ENCODE data around the gene GALR3. TPM values are rescaled to one million over a fixed set of nuclear protein-coding genes. Genes with fewer than 3 reads are reported as not detected.

GALR3 gene
- total and polyA plus RNA-seq, 9 donors, result 0.09 to 0.14 (median 0.10) TPM; not detected in 6

DNA sequence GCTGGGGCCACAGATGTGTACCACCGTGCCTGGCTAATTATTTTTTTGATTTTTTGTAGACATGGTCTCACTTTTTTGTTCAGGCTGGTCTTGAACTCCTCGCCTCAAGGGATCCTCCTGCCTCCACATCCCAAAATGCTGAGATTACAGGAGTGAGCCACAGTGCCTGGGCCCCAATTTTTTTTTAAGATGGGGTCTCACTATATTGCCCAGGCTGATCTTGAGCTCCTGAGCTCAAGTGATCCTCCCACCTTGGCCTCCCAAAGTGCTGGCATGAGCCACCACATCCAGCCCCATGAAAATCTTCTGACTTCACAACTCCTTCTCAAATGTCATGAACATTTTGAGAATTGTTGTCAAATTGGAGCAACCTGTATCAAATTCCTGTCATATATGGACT lies 23.3 kb downstream of the GALR3 start:
- H3K4me1 ChIP-seq (ENCODE audit: control insufficient read depth, insufficient read depth, low read length), result peaks cover 25% of the 10 kb centered on the region
- H3K27ac ChIP-seq (ENCODE audit: low read length), result no peak overlapping the region
- 100% methylated on average over 1 of the region's 2 CpGs for WGBS (ENCODE audit: insufficient coverage)
- DNase-seq, result no peak
- peaks cover 4% of the 10 kb centered on the region for H3K9me3 ChIP-seq (replicated peaks; ENCODE audit: control insufficient read depth, low read depth, low read length)
- H3K36me3 ChIP-seq (ENCODE audit: control insufficient read depth, insufficient read depth, low read length), result peaks cover 6% of the 10 kb centered on the region
- no peaks in the 10 kb centered on the region for H3K27me3 ChIP-seq (ENCODE audit: control insufficient read depth, insufficient read depth, low read length)
- no peak overlapping the region for H3K4me3 ChIP-seq (ENCODE audit: low read length)

DNA sequence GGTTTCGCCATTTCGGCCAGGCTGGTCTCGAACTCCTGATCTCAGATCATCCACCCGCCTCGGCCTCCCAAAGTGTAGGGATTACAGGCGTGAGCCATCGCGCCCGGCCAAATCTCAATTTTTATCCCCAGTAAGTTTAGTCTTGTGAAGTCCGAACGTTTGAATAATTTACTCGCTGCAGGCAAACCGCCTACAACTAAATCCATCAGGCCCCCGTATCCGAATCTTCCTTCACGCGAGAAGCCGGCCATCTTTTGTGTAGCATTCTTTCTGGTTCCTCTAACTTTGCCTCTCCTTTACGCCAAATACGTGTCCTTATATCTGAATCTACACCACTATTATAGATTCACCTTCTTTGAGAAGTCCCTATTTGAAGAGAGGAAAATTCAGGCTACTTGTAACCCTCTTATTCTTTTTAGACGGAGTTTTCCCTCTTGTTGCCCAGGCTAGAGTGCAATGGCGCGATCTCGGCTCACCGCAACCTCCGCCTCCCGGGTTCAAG lies 25.5 kb downstream of the GALR3 start:
- Histone ChIP-seq H3K27ac (ENCODE audit: low read length) (peak overlapping the region; percentile 93), H3K4me1 (ENCODE audit: control insufficient read depth, insufficient read depth, low read length) (peaks cover 16% of the 10 kb centered on the region), H3K27me3 (ENCODE audit: control insufficient read depth, insufficient read depth, low read length) (no peaks in the 10 kb centered on the region), H3K4me3 (ENCODE audit: low read length) (peak overlapping the region; percentile 98), H3K36me3 (ENCODE audit: control insufficient read depth, insufficient read depth, low read length) (peaks cover 27% of the 10 kb centered on the region), H3K9me3 (replicated peaks; ENCODE audit: control insufficient read depth, low read depth, low read length) (peaks cover 4% of the 10 kb centered on the region)
- peak; percentile 34 for DNase-seq
- 38% methylated on average over 16 of the region's 27 CpGs for WGBS (ENCODE audit: insufficient coverage)

DNA sequence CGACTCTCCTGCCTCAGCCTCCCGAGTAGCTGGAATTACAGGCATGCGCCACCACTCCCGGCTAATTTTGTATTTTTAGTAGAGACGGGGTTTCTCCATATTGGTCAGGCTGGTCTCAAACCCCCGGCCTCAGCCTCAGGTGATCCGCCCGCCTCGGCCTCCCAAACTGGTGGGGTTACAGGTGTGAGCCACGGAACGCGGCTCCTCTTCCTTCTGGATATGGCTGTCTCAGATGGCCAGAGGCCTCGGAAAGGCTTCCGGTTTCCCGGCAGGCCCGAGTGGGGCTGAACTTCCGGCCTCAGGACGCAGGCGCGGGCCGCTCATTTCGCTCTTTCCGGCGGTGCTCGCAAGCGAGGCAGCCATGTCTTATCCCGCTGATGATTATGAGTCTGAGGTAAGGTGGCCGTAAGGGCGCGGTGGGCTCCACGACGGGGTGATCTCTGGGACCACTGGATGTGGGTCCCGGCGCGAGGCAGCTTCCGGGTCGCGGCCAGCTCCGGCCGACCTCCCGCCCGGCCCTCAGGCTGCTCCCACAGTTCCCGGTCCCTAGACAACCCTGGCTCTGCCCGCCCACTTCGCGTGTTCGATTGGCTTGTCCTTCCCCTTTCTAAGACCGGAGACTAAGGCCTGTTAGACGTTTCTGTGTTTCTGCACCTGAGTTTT lies 26.0 kb downstream of the GALR3 start, which contains the start of gene EIF3L:
Gene EIF3L (plus strand): TSS at position 331 of the 663 bp plus-strand sequence. CDS start 31 bp downstream, at position 362.
- Histone ChIP-seq H3K4me3 (ENCODE audit: low read length) (peak within 1 kb of the TSS; percentile 98), H3K27me3 (ENCODE audit: control insufficient read depth, insufficient read depth, low read length) (no peaks in the 10 kb centered on the region), H3K27ac (ENCODE audit: low read length) (peak within 1 kb of the TSS; percentile 93), H3K36me3 (ENCODE audit: control insufficient read depth, insufficient read depth, low read length) (peaks cover 32% of the 10 kb centered on the region), H3K9me3 (replicated peaks; ENCODE audit: control insufficient read depth, low read depth, low read length) (peaks cover 4% of the 10 kb centered on the region), H3K4me1 (ENCODE audit: control insufficient read depth, insufficient read depth, low read length) (peaks cover 16% of the 10 kb centered on the region)
- 0% methylated on average over 46 of the region's 49 CpGs for WGBS (ENCODE audit: insufficient coverage)
- peak; percentile 96 for DNase-seq

DNA sequence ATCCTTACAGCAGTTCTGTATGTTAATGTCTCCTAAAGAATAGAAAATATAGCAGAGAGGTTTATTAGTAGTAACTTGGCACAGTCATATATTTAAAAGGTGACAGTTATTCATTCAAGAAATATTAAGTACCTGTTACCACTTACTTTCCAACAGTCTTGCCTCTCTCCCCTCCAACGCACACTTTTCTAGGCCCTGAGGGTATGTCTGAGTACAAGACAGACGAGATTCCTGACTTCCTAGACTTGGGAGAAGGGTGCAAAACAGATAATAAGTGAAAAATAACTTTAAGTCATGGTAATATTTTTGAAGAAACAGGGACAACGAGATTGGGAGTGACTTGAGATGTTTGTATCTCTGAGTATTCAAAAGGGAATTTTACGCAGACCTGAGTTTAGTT lies 27.6 kb downstream of the GALR3 start:
- no peaks in the 10 kb centered on the region for H3K9me3 ChIP-seq (replicated peaks; ENCODE audit: control insufficient read depth, low read depth, low read length)
- WGBS (ENCODE audit: insufficient coverage), result 100% methylated on average over 1 of the region's 4 CpGs
- H3K36me3 ChIP-seq (ENCODE audit: control insufficient read depth, insufficient read depth, low read length), result peaks cover 46% of the 10 kb centered on the region
- H3K27me3 ChIP-seq (ENCODE audit: control insufficient read depth, insufficient read depth, low read length), result no peaks in the 10 kb centered on the region
- no peak overlapping the region for H3K4me3 ChIP-seq (ENCODE audit: low read length)
- H3K27ac ChIP-seq (ENCODE audit: low read length), result no peak overlapping the region
- H3K4me1 ChIP-seq (ENCODE audit: control insufficient read depth, insufficient read depth, low read length), result peaks cover 16% of the 10 kb centered on the region
- no peak for DNase-seq

DNA sequence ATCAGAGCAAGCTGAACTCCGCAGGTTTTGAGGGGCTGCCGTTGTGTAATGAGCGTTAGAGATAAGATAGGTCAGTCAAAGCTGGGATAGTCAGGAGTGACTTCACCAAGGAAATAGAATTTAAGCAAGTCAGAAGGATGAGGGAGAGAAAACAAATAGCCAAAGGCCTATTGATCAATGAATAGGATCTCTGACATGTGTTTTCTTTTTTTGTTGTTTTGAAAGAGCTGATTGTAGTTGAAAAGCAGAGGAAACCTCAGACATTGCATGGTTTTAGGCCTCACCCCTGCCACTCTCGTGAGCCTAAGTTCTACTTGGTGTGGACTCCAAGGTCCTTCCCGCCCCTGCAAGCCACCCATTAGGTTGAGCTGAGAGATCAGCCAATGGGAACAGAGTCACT lies 29.2 kb downstream of the GALR3 start:
- Histone ChIP-seq H3K9me3 (replicated peaks; ENCODE audit: control insufficient read depth, low read depth, low read length) (no peaks in the 10 kb centered on the region), H3K4me3 (ENCODE audit: low read length) (no peak overlapping the region), H3K36me3 (ENCODE audit: control insufficient read depth, insufficient read depth, low read length) (peaks cover 58% of the 10 kb centered on the region), H3K27me3 (ENCODE audit: control insufficient read depth, insufficient read depth, low read length) (no peaks in the 10 kb centered on the region), H3K27ac (ENCODE audit: low read length) (no peak overlapping the region), H3K4me1 (ENCODE audit: control insufficient read depth, insufficient read depth, low read length) (peaks cover 16% of the 10 kb centered on the region)
- WGBS (ENCODE audit: insufficient coverage), result 100% methylated on average over 5 of the region's 5 CpGs
- no peak for DNase-seq

DNA sequence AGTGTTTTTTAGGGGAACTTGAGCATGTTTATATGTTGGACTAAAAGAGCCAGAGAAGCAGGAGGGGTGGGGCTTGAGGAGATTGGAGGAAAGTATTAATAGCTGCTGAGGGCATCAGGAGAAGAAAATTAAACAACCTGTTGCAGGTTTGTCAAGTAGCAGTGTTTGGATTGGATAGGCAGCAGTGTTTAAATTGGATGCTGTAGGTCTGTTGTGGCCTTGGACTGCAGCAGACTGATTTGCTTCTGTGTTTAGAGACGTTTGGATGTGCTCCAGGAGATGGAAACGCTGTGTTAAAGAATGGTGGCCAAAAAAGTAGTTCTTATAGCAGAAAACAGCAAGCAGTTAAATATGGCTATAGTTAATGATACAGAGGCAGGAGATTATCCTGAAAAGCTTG lies 31.8 kb downstream of the GALR3 start:
- no peaks in the 10 kb centered on the region for H3K27me3 ChIP-seq (ENCODE audit: control insufficient read depth, insufficient read depth, low read length)
- H3K4me3 ChIP-seq (ENCODE audit: low read length), result no peak overlapping the region
- 65% methylated on average over 2 of the region's 2 CpGs for WGBS (ENCODE audit: insufficient coverage)
- peaks cover 74% of the 10 kb centered on the region for H3K36me3 ChIP-seq (ENCODE audit: control insufficient read depth, insufficient read depth, low read length)
- peaks cover 6% of the 10 kb centered on the region for H3K4me1 ChIP-seq (ENCODE audit: control insufficient read depth, insufficient read depth, low read length)
- H3K9me3 ChIP-seq (replicated peaks; ENCODE audit: control insufficient read depth, low read depth, low read length), result no peaks in the 10 kb centered on the region
- no peak overlapping the region for H3K27ac ChIP-seq (ENCODE audit: low read length)
- peak; percentile 16 for DNase-seq

DNA sequence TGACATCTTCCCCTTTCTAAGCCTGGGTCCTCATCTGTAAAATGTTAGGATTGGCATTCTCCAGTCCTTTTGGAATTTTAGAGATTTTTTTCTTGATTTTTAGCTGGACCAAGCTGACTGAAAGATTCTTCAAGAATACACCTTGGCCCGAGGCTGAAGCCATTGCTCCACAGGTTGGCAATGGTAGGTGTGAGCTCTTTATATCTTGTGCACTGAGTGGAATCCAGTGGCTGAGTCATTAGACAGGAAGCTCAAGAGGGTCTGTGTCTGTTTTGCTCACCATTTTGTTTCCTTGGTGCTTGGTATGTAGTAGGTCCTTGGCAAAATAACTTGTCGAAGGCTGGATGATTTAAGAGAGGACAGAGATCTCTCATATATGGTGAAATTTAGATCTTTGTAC lies 32.3 kb downstream of the GALR3 start:
- Histone ChIP-seq H3K36me3 (ENCODE audit: control insufficient read depth, insufficient read depth, low read length) (peaks cover 77% of the 10 kb centered on the region), H3K9me3 (replicated peaks; ENCODE audit: control insufficient read depth, low read depth, low read length) (no peaks in the 10 kb centered on the region), H3K27ac (ENCODE audit: low read length) (no peak overlapping the region), H3K4me3 (ENCODE audit: low read length) (no peak overlapping the region), H3K4me1 (ENCODE audit: control insufficient read depth, insufficient read depth, low read length) (peaks cover under 1% of the 10 kb centered on the region), H3K27me3 (ENCODE audit: control insufficient read depth, insufficient read depth, low read length) (no peaks in the 10 kb centered on the region)
- no peak for DNase-seq
- 83% methylated on average over 1 of the region's 2 CpGs for WGBS (ENCODE audit: insufficient coverage)

DNA sequence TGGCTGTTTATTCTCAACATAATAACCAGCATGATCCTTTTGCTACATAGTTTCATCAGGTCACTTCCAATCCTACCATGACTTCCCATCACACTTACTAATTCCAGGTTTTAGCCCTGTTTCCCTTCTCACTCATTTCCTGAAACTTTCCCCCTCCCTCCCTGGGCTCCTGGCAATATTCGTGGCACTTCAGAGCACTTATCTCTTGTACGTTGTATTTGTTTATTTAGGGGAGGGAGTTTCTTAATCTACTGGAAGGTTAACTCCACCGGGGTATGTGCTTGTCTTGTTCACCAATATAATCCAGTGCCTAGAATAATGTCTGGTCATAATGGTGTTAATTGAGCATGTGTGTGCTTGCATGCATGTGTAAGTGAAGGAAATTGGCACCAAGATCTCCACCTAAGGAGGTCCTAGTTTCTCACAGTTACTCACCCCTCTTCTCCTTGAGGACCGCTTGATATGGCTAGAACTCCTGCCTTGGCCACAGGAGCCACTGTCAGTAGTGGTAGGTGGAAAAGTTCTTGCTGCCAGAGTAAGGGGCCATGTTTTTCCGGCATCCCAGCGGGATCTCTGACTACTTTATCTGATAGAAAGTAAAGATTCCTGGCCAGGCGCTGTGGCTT lies 37.7 kb downstream of the GALR3 start:
- Histone ChIP-seq H3K27me3 (ENCODE audit: control insufficient read depth, insufficient read depth, low read length) (no peaks in the 10 kb centered on the region), H3K4me1 (ENCODE audit: control insufficient read depth, insufficient read depth, low read length) (no peaks in the 10 kb centered on the region), H3K36me3 (ENCODE audit: control insufficient read depth, insufficient read depth, low read length) (peaks cover 78% of the 10 kb centered on the region), H3K4me3 (ENCODE audit: low read length) (no peak overlapping the region), H3K27ac (ENCODE audit: low read length) (no peak overlapping the region), H3K9me3 (replicated peaks; ENCODE audit: control insufficient read depth, low read depth, low read length) (no peaks in the 10 kb centered on the region)
- WGBS (ENCODE audit: insufficient coverage), result 100% methylated on average over 3 of the region's 7 CpGs
- DNase-seq, result no peak

DNA sequence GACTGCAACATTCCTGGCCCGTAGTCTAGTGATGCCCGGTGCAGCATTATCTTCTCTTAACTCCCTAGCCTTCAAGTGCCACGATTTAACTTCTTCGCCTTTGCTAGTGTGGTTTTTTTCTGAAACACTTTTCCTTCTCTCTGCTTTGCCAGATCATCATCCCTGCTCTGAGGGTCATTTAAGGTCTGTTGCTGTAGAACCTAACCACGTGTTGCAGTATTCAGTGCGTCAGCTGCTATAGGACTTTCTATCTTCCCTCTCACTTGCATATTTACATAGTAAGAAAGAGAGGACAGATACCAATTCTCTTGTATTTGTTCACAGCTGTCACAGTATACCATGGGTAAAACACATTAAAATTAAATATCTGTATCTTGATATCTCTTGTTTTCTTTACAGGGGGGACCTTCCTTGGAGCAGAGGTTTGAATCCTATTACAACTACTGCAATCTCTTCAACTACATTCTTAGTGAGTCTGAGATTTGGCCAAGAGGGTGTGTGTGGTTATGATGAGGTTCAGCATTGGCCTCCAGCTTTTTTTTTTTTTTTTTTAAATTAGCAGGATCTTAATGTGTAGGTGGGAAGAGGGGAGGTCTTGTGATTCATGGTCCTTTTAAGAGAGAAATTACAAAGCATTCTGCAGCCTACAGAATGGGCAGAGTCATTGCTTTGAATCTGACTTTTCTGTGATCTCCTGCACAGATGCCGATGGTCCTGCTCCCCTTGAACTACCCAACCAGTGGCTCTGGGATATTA lies 39.6 kb downstream of the GALR3 start:
- DNase-seq, result no peak
- Histone ChIP-seq H3K4me1 (ENCODE audit: control insufficient read depth, insufficient read depth, low read length) (no peaks in the 10 kb centered on the region), H3K9me3 (replicated peaks; ENCODE audit: control insufficient read depth, low read depth, low read length) (no peaks in the 10 kb centered on the region), H3K27ac (ENCODE audit: low read length) (no peak overlapping the region), H3K27me3 (ENCODE audit: control insufficient read depth, insufficient read depth, low read length) (no peaks in the 10 kb centered on the region), H3K4me3 (ENCODE audit: low read length) (no peak overlapping the region), H3K36me3 (ENCODE audit: control insufficient read depth, insufficient read depth, low read length) (peaks cover 73% of the 10 kb centered on the region)
- WGBS (ENCODE audit: insufficient coverage), result no CpG with 5 or more reads among the region's 7 CpGs

DNA sequence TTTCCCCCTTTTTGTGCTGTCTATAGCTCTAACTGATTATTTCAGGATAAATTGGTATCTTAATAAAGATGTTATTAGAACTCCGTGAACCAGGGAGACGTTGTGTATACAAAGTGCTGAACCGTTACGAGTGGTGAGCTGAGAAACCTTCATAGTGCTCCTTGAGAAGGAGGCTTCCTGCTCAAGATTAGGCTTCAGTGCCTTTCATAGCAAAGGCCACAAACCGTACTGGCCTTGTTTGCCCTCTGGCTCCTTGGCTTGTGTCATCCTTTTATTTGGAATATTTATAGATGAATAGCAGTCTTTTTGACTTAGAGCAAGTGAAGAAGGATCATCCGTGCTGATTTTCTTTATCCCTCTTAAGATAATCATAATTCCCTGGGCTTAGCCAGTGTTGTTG lies 42.3 kb downstream of the GALR3 start:
- Histone ChIP-seq H3K27ac (ENCODE audit: low read length) (no peak overlapping the region), H3K4me3 (ENCODE audit: low read length) (no peak overlapping the region), H3K9me3 (replicated peaks; ENCODE audit: control insufficient read depth, low read depth, low read length) (no peaks in the 10 kb centered on the region), H3K4me1 (ENCODE audit: control insufficient read depth, insufficient read depth, low read length) (no peaks in the 10 kb centered on the region), H3K36me3 (ENCODE audit: control insufficient read depth, insufficient read depth, low read length) (peaks cover 79% of the 10 kb centered on the region), H3K27me3 (ENCODE audit: control insufficient read depth, insufficient read depth, low read length) (no peaks in the 10 kb centered on the region)
- WGBS (ENCODE audit: insufficient coverage), result 94% methylated on average over 4 of the region's 6 CpGs
- no peak for DNase-seq

All from muscle of leg (tissue), 11 donors.